Stimulated activated CD8-positive, alpha-beta memory T cell treated with anti-CD3 and anti-CD28 coated beads, Interleukin-4, amount 100 ng/mL, for 1 hour (primary cell): Measurements from ENCODE around the gene ZSCAN10.
A peak's percentile ranks its signal among the peaks of the same experiment; 100 is the strongest.

ENCODE experiments used
- DNase-seq, 2 donors: peaks; one replicate each; pipeline ENCODE4 v3.0.0-alpha.2; 2020; ENCODE audit warnings: low read depth in 2 of 2, low spot score in 1 of 2

ZSCAN10 gene

DNA sequence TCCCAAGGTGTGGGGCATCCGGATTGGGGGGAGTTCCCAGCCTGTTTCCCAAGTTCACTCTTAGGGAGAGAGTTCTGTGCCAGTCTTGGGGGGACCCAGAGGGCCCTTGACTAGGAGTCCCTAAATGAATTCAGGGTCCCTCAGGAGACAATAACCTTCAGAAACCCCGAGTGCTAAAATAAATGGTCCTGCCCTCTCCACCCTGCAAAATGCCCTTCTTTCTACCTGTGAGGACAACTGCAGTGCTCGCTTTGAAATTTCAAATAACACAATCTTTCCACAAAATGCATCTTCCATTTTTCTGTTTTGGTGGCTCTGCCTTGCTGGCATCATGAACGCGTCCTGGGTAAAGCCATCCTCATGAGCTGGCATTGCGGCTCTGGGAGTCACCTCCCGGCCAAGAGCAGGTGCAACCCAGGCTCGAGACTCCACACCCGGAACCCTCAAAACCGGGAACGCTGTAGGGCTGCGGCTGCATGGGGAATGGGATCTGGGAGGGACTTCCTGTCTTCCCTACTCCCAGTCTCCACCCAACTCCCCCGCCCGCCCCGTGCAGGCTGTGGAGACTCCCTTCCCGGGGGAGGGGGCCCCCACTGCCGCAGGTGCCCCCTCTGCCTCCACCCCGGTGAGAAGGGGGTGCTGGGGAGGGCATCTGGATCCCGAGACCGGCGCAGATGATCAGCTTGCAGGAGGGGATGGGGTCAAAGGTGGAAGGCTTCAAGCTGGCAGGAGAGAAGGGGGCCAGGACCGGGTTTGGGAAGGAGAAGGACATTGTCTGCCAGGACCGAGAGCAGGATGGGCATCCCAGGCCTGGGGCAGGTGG, 13.2 kb upstream of the ZSCAN10 start, which contains the start of gene ZNF205:
ZNF205 (plus strand) TSS at position 529 of the 823 bp plus-strand sequence. CDS start 845 bp downstream, outside the sequence.
- no peak for DNase-seq

DNA sequence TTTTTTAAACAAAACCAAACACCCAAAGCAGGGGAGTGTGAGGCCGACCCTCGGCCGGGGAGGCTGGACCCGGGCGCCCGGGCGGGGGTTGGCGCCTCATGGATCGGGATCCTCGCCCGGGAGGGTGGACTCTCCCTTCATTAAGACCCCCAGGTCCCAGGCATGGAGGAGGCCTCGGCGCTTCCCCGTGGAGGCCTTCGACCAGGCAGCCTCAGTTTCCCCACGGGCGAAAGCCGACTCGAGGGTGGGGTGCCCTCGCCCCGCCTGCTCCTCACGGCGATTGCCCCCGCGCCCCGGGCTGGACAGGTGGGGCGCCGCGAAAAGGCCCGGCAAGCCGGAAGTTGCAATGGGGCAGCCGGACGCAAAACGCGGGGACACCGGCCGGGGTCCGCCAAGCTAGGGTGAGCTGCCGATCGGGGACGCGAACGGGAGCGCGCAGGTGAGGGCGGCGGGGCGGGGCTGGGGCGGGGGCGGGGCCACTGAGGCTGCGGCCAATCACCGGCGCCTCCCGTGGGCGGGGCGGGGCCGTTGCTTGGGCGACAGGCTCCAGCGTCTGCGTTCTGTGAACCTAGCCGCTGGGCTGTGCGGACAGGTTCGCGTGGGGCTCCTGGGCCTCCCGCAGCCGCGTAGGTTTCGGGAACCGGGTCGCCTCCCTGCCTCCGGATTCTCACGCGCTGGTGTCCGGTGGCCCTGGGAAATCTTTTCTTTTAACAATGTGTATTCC, 7.3 kb upstream of the ZSCAN10 start:
- DNase-seq = peak; percentile 82 to 86

DNA sequence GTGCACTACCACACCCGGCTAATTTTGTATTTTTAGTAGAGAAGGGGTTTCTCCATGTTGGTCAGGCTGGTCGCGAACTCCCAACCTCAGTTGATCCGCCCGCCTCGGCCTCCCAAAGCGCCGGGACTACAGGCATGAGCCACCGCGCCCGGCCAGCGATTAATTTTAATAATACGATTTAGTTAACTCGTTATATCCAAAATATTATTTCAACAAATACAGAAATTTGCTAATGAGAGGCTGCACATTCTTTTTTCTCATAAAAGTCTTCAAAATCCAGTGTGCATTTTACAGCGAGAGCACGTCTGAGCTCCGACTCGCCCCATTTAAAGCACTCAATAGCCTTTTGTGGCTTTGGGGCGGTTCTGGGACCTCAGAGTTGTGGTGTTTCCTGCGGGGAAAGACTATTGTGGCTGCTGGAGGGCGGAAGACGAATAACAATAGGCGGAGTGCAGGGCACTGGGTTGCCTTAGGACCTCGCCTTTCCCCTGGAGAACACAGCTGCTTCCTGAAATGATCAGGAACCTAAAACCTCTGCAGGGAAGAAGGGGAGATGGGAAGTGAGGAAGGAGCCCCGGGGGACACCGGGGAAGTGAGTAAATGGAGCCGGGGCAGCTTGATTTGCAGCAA, 2.9 kb upstream of the ZSCAN10 start:
- DNase-seq = no peak

DNA sequence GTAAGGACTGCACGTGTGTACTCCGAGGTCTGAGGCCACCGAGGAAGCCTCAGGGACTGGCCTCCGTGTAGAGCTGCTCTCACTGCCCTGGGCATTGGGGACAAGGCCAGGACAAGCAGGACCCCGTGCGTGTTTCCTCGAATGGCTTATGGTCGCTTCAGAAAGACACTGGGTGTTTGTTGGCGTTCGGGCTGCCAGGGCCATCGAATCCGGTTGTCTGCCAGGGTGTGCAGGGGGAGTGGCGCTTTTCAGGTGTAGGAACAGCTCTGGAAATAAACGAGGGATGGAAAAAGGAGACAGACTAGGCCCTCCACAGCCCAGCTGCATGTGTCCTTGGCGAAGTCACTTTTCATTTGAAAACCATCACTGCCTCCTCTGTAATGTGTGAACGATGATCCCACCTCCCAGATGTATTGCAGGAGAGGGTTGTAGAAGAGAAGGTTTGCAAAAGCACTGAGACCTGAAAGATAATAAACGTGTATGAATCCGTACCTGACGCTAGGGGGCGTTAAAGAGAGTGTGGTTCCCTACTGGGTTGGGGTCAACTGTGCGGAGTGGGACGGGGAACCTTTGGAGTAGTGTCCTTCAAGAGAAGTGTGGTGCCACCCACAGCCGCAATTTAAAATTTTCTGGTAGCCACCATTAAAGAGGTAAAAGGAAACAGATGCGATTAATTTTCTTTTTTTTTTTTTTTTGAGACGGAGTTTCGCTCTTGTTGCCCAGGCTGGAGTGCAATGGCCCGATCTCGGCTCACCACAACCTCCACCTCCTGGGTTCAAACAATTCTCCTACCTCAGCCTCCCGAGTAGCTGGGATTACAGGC, 2.1 kb upstream of the ZSCAN10 start:
- no peak for DNase-seq

DNA sequence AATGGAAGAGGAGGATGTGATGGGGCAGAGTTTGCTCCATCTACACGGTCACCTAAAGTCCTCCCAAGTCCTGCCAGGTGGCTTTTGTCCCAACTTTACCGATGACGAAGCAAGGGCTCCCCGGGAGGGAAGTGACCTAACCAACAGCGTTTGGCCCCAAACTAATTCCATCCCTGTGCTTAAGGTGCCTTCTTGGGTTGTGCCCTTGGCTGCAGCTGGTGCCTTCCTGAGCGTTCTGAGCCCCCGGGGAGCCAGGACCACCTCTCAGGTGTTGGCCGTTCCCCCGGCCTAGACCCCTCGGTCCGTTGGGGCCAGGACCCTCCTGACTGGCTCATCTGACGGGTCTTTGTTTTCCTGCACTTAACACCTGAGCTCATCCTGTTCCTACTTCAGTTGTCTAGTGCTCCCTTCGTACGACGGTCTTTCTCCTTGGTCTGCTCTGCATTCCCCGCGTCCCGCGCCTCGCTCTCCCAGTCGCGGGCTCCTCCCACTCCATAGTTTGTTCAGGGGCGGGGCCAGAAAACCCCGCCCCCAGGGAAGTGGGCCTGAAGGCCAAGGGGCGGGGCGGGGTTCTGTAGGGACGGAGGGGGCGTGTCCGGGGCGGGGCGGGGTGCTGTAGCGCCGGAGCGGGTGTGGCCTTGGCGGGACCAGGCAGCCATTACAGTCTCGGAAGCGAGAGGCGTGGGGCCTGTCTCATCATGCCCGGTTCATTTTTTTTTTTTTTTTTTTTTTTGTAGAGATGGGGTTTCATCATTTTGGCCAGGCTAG, 822 bp upstream of the ZSCAN10 start:
- DNase-seq = peak; percentile 77 to 81

DNA sequence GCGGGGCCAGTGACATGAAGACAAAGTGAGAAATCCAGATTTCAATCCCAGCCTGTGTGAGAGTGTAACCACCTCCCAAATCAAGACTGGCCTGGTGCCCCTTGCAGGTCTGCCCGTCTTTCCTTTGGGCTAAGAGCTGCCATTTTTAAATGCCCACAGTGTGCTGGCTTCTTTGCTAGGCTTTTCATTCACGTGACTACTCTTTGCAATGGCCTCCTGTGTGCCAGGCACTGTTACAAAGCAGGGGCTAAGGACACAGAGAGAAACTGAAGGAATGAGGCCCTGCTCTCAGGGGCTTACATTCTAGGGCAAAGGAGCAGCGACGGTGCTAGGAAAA, 269 bp upstream of the ZSCAN10 start:
- no peak for DNase-seq

DNA sequence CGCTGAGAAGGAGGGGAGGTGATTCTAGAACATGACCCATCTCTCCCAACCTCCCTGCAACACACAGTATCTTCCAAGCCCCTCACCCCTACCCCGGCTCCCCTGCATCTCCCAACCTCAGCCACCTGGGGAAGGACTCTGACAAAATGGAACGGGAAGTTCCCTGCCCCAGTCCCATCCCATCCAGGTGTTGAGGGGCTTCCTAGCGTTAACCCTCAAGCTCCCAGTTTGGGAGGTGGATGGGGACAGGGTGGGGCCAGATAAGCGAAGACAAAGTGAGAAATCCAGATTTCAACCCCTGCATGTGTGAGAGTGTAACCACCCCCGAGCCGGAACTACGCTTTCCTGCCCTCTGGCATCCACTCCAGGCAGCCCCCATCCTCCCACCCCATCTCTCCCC, 1.8 kb downstream of the ZSCAN10 start:
- DNase-seq = no peak

DNA sequence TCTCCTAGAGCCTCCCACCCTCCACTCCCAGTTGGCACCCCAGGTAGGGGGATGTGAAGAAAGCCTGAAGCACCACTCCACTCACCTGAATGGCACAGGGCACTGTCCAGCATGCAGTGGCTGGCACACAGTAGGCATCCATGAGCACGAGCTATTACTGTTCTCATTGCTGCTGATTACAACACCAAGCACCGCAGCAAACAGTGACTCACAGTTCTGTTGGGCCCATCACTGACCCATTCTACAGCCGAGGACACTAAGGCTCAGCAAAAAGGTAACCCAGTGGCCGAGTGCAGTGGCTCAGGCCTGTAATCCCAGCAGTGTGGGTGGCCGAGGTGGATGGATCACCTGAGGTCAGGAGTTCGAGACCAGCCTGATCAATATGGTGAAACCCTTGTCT, 2.7 kb downstream of the ZSCAN10 start:
- DNase-seq = no peak

DNA sequence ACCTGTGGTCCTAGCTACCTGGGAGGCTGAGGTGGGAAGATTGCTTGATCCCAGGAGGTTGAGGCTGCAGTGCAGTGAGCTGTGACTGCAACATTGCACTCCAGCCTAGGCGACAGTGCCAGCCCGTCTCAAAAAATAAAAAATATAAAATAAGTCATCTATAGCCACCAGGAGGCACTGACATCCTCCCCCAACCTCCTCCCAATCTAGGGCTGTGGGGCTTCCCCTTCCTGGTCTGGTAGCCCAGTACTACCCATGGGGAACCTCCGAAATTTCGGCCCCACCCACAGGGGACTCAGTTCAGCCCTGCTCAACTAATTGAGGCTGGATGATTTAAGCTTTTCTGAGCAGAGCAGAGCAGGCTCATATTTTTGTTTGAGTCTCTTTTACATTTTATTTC, 3.2 kb downstream of the ZSCAN10 start:
- peak in 1 of 2 donors; percentile 26 for DNase-seq

DNA sequence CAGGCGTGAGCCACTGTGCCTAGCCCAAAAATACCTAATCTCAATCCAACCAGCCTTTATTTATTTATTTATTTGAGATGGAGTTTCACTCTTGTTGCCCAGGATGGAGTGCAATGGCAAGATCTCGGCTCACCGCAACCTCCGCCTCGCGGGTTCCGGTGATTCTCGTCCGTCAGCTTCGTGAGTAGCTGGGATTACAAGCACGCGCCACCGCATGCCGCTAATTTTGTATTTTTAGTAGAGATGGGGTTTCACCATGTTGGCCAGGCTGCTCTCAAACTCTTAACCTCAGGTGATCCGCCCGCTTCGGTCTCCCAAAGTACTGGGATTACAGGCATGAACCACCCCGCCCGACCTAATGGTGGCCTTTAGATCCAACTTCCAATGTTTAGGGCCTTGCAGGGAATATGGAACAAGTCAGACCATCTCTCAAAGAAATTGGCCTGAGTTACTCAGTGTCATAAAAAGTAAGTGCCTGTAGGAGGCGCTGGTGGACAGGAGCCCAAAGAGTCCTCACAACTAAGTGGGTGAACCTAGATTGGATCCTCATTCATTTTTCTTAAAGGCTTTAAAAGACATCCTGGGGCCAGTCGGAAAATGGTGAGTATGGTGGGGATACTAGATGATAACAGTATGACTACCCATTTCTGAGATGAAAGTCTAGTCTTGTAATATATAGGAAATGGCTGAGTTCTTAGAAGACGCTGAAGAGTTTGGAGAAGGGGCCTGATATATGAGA, 4.6 kb downstream of the ZSCAN10 start:
- DNase-seq = no peak

DNA sequence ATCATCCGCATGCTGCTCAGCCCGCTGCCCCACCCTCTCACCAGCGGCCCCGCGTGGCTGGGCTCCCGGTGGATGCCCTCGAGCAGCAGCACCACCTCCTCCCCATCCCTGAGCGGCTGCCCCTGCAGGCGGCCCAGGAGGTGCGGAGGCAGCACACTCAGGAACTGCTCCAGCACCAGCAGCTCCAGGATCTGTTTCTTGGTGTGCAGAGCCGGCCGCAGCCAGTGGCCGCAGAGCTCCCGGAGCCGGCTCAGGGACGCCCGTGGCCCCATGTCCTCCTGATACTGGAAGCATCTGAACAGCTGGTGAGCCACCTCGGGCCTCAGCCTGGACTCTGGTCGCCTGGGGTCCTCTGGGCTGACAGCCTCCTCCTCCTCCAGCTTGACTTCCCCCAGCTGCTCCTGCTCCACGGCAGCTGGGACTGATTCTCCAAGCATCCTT, 6.6 kb downstream of the ZSCAN10 start:
- no peak for DNase-seq

DNA sequence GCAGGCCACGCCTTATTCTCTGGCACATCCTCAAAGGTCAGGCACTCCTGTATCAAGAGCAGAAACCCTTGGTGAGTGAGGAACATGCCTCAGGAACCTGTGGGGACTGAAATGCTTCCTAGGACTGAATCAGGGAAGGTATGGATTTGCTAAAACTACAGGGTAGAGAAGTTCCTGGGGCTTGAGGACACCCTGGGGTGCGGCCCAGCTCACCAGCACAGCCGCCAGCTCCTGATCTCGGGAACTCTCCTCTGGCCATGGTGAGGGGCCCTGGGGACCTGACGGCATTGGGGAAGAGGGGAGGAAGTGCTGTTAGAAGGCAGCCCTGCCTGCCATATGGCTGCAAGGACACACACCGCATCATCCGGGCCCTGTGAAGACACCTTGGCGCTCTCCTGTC, 7.5 kb downstream of the ZSCAN10 start:
- DNase-seq = no peak

DNA sequence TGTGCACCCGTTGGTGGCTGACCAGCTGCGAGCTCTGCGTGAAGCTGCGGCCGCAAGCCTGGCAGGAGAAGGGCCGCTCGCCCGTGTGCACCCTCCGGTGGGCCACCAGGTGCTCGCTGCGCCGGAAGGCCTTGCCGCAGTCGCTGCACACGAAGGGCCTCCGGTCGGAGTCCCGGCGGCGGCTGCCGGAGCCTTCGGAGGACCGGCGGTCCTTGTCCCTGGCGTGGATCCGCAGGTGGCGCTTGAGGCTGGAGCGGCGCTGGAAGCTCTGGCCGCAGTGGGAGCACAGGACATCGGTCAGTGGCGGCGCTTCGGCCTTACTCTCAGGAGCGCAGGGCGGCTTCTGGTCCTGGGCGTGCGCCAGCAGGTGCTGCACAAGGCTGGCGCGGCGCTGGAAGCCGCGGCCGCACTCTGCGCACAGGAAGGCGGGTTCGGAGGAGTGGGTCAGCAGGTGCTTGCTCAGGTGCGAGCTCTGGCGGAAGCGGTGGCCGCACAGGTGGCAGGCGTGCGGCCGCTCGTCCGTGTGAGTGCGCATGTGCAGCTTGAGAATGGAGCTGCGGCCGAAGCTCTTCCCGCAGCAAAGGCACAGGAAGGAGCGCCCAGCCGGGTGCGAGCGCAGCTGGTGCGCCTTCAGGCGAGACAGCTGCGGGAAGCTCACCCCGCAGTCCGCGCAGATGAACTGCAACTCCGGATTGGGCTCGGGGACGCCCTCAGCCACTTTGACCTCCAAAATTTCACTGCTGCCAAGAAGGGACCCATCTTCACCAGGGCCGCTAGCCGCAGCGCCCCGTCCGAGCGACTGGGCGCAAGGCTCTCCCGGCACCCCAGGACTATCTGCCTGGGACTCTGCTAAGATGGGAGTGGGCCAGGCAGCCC, 9.1 kb downstream of the ZSCAN10 start:
- DNase-seq = no peak

DNA sequence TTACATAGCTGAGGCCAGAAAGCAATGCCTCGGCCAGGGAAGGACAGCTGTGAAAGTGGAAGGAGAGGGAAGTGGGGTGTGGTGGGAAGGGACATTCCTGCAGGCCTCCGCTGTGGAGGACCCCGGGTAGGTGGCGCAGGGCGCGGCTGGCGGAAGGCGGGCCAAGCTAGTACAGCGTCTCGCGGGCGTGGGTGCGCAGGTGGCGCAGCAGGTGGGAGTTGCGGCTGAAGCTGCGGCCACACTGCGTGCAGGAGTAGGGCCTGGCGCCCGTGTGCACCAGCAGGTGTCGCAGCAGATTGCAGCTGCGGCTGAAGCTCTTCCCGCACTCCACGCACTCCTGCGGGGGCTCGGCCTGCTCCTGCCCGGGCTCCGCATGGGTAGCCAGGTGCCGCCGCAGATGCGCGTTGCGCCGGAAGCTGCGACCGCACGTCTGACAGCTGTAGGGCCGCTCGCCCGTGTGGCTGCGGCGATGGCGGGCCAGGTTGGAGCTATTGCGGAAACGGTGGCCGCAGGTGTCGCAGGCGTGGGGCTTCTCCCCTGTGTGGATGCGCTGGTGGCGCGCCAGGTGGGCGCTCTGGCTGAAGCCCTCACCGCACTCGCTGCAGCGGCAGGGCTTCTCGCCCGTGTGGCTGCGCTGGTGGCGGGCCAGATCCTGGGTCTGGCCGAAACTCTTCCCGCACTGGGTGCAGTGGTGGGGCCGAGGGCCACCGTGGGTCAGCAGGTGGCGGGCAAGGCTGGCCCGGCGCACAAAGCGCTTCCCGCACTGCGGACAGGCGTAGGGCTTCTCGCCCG, 10.0 kb downstream of the ZSCAN10 start:
- no peak for DNase-seq

DNA sequence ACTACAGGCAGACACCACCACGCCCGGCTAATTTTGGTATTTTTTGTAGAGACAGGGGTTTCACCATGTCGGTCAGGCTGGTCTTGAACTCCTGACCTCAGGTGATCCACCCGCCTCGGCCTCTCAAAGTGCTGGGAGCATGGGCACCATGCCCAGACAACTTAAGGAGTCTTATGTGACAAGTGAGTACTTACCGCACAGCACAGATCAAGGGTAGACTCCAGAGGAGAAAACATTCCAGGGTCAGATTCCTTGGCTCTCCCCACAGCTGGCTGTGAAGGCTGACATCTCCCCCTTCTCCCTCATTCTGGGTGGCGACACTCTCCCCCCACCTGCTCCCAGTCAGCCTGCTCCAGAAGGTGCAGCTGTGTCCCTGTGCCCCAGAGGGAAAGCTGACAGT, 10.6 kb downstream of the ZSCAN10 start:
- no peak for DNase-seq

DNA sequence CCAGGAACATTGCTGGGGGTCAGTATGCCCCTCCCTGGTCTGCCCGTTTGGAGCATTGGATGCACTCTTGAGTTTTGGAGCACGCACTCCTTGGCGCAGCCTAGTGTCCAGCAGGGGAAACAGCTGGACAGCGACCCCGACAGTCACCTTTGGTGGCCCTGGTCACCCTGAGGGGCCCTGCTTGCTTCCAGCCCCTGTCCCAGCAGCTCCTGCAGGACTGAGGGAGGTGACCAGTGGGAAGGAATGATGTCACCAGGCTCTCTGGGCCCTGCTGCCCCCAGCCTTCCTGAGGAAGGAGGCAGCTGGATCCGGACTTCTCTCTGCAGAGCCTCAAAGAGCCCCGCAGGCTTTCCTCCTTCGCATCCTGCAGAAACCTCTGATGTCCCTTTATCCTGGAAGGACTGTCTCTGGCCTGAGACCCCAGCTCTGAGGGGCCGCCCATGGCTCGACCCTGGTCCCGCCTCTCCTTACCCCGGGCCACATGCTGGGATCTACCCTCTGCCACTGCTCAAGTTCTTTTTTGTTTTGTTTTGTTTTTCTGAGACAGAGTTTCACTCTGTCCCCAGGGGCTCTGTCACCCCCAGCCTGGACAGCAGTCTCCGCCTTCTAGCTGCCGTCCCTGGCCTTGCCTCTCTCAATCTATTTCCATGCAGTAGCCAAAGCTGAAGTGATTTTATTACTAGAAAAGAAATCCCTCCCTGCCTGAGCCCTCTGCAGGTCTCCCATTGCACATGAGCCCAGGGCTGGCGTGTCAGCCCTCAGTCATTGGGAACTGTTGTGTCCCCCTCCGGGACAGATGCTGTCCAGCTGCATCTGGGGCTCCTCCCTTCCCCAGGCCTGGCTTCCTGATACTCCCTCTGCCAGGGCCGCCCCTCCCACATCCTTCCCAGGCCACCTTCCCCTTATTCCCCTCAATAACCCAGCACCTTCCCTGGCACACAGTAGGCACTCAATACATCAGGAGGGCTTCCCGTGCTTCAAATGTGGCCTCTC, 11.6 kb downstream of the ZSCAN10 start:
- no peak for DNase-seq
